Prostate gland (tissue), 2 donors: ENCODE measurements around the gene C6orf89. TPM values are rescaled to one million over a fixed set of nuclear protein-coding genes. Genes with fewer than 3 reads are reported as not detected.
"Not testable (repeated sequence)": the region's sequence is repeated elsewhere in the genome, so short reads cannot be mapped to it uniquely, and the experiment has no call there.

Experiments
- DNase-seq: peaks from one replicate; pipeline ENCODE4 v3.0.0-alpha.2; 2019; ENCODE audit warnings: low spot score
- H3K27ac ChIP-seq, 2 donors: fragments of 200-600 bp; sonication (generic); 2 replicates each; pipeline ENCODE4 v1.5.1; 2017 to 2019
- H3K27me3 ChIP-seq: fragments of 200-600 bp; sonication (generic); replicated peaks from 2 replicates; pipeline ENCODE4 v1.5.1; 2019; ENCODE audit not compliant: insufficient read depth
- H3K36me3 ChIP-seq, 2 donors: fragments of 200-600 bp; sonication (generic); 1 replicate in 1 of 2; 2 replicates in 1 of 2; pipeline versions ENCODE4 v1.5.1 to v1.8.1; 2017 to 2019
- H3K4me1 ChIP-seq: fragments of 200-600 bp; sonication (generic); replicated peaks from 2 replicates; pipeline ENCODE4 v1.5.1; 2019
- H3K4me3 ChIP-seq, 2 donors: fragments of 200-600 bp; sonication (generic); 2 replicates each; pipeline ENCODE4 v1.5.1; 2017 to 2019
- H3K9me3 ChIP-seq: fragments of 200-600 bp; sonication (generic); 2 replicates; pipeline ENCODE4 v1.5.1; 2017
- POLR2A ChIP-seq: fragments of 450-650 bp; IDR thresholded peaks from one replicate; pipeline ENCODE4 v1.6.1; 2016; ENCODE audit warnings: antibody characterized with exemption, mild to moderate bottlenecking
- POLR2AphosphoS5 ChIP-seq: sonication (generic); formaldehyde crosslinking; IDR thresholded peaks from one replicate; pipeline ENCODE4 v1.6.1; 2017; ENCODE audit warnings: antibody characterized with exemption
- WGBS: methylation state at CpG from one replicate; pipeline ENCODE4 v1.1.5; 2018; 5-methylcytosine and 5-hydroxymethylcytosine counted together
- intact Hi-C: fragments of 100-400 bp; cut with DNase I; formaldehyde crosslinking; loops from one replicate; pipeline ENCODE4 v1.14.2; 2022
- total RNA-seq, 2 donors: library from RNA; depleted of rRNA; stranded (reverse); fragments of >200 nt; gene quantifications; one replicate each; pipeline ENCODE4 v1.1.0, GENCODE V29; 2016
- TF ChIP-seq, protein P1 (sequence below), 4 experiments: fragments of 200-600 bp in 2 of 4; fragments of 450-650 bp in 2 of 4; sonication (generic) in 2 of 4; IDR thresholded peaks; 1 replicate in 3 of 4; 2 replicates in 1 of 4; pipeline ENCODE4 v1.5.1; 2016 to 2019; ENCODE audit warnings: antibody characterized with exemption in 4 of 4, mild to moderate bottlenecking in 2 of 4, moderate library complexity in 2 of 4

Gene C6orf89
- total RNA-seq, 2 donors from 2014 or later = 54.9 to 96.9 TPM

DNA sequence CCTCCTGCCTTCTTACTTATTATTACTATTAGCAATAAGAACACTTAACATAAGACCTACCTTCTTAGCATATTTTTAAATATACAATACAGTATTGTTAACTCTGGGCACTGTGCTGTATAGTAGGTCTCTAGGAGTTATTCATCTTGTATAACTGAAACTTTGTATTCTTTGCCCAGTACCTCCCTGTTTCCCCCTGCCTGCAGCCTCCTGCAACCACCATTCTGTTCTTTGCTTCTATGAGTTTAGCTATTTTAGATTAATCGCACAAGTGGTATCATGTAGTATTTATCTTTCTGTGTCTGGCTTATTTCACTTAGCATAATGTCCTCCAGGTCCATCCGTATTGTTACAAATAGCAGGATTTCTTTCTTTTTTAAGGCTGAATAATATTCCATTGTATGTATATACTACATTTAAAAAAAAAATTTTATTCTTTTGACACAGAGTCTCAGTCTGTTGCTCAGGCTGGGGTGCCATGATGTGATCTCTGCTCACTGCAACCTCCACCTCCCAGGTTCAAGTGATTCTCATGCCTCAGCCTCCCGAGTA is 4.4 kb downstream of the C6orf89 start:
- Histone ChIP-seq H3K27me3 (no peaks in the 10 kb centered on the region), H3K9me3 (no peaks in the 10 kb centered on the region), H3K36me3 (no peaks in the 10 kb centered on the region), H3K27ac (no peak overlapping the region), H3K4me3 (no peak overlapping the region), H3K4me1 (peaks cover 5% of the 10 kb centered on the region)
- intact Hi-C loops = no loop called here
- WGBS = 98% methylated on average over 3 of the region's 3 CpGs
- DNase-seq = no peak
- TF ChIP-seq POLR2AphosphoS5 = no peak

DNA sequence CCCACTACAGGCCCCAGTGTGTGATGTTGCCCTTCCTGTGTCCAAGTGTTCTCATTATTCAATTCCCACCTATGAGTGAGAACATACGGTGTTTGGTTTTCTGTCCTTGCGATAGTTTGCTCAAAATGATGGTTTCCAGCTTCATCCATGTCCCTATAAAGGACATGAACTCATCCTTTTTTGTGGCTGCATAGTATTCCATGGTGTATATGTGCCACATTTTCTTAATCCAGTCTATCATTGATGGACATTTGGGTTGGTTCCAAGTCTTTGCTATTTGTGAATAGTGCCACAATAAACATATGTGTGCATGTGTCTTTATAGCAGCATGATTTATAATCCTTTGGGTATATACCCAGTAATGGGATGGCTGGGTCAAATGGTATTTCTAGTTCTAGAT is 5.4 kb downstream of the C6orf89 start:
- H3K9me3 ChIP-seq, H3K4me1 ChIP-seq, intact Hi-C loops, H3K36me3 ChIP-seq, H3K27ac ChIP-seq, DNase-seq, H3K27me3 ChIP-seq, H3K4me3 ChIP-seq: not testable (repeated sequence)
- 100% methylated on average over 2 of the region's 2 CpGs for WGBS

DNA sequence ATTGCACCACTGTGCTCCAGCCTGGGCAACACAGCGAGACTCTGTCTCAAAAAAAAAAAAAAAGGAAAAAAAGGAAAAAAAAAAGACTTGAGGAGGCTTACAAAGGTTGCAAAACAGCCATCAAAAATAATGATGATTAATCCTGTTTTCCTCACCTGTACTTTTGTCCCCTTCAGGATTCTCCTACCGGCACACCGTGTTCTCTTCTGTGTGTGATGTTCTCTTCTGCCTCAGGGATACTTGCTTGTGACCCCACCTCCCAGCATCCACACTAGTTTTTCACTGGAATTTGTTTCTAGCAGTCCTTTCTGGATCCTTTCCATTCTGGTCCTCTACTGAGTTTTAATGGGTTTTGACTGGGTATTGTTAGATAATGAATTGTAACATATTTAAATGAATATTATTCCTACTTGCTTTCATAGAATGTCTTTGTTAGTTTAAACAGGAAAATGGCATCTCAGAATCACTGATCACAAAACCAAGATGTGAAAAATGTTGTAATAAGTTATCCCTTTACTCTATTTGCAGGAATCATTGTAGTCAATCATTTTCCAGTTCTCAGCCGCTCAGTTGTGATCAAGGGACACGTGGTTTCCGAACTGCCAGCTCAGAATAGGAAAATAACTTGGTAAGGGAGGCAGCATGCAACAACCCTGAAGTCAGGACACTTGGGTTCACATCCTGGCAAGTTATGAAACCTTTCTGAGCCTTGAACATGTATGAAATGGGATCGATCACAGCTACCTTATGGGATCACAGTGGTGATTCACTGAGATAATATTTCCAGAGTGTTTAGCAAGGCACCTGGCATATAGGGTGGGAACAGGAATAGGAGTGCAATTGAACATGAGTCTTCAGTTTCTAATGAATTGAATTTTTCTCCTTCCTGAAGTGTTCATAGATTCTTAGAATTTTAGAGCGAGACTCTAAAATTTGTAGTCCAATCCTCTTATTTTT is 8.5 kb downstream of the C6orf89 start:
- intact Hi-C loops = no loop called here
- H3K27ac ChIP-seq = no peak overlapping the region
- 93% methylated on average over 8 of the region's 8 CpGs for WGBS
- DNase-seq = no peak
- H3K36me3 ChIP-seq = no peaks in the 10 kb centered on the region
- no peaks in the 10 kb centered on the region for H3K9me3 ChIP-seq
- H3K4me1 ChIP-seq = no peaks in the 10 kb centered on the region
- H3K4me3 ChIP-seq = no peak overlapping the region
- no peak for TF ChIP-seq POLR2A
- TF ChIP-seq POLR2AphosphoS5 = no peak
- TF ChIP-seq, protein P1, sequence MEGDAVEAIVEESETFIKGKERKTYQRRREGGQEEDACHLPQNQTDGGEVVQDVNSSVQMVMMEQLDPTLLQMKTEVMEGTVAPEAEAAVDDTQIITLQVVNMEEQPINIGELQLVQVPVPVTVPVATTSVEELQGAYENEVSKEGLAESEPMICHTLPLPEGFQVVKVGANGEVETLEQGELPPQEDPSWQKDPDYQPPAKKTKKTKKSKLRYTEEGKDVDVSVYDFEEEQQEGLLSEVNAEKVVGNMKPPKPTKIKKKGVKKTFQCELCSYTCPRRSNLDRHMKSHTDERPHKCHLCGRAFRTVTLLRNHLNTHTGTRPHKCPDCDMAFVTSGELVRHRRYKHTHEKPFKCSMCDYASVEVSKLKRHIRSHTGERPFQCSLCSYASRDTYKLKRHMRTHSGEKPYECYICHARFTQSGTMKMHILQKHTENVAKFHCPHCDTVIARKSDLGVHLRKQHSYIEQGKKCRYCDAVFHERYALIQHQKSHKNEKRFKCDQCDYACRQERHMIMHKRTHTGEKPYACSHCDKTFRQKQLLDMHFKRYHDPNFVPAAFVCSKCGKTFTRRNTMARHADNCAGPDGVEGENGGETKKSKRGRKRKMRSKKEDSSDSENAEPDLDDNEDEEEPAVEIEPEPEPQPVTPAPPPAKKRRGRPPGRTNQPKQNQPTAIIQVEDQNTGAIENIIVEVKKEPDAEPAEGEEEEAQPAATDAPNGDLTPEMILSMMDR (IDR thresholded peaks at IDR 0.05) = no peak
- H3K27me3 ChIP-seq = no peaks in the 10 kb centered on the region

DNA sequence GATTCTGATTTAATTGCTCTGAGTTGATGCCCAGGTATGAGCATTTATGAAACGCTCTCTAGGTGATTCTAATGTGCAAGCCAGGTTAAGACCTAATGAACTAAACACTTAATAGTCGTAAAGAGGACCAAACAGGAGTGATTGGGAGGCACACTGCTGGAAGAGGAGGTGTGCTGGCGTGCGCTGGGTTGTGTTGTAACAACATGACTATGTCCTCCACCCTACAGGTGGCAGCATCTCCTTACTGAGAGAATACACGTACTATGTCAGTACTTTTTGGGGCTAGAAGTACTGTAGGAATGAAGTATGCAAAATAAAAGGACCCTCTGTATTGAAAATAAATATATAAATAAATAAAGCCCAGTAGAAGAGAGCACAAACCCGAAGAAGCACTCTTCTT is 11.9 kb downstream of the C6orf89 start:
- Histone ChIP-seq H3K27me3 (no peaks in the 10 kb centered on the region), H3K9me3 (no peaks in the 10 kb centered on the region), H3K4me1 (no peaks in the 10 kb centered on the region), H3K4me3 (no peak overlapping the region), H3K36me3 (peaks cover 3 to 5% of the 10 kb centered on the region in 2 donors), H3K27ac (no peak overlapping the region)
- TF ChIP-seq, protein P1 (IDR thresholded peaks at IDR 0.05) = peak in 2 of 4 experiments; percentile 25 to 31
- TF ChIP-seq POLR2AphosphoS5 = no peak
- no peak for TF ChIP-seq POLR2A
- intact Hi-C loops = no loop called here
- WGBS = 79% methylated on average over 6 of the region's 6 CpGs
- no peak for DNase-seq

DNA sequence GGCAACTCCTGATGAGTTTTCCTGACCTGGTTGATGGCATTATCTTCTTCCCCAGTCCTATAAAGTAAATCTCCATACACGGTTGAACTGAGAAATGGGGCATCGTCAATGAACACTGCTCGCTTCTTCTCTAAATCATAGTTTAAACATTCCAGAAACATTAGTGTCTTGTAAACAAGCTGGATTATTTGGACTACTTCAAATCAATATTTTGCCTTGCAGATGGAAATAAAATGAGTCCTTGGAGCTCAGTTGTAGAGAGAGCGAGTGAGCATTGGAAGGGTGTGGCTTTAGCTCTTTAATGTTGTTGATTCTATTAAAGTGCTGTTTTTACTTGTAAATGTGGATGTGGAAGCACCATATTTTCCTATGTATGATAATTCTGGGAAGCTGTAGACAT is 18.4 kb downstream of the C6orf89 start:
- no peaks in the 10 kb centered on the region for H3K27me3 ChIP-seq
- 84% methylated on average over 4 of the region's 4 CpGs for WGBS
- intact Hi-C loops = no loop called here
- DNase-seq = no peak
- H3K9me3 ChIP-seq = no peaks in the 10 kb centered on the region
- no peak overlapping the region for H3K4me3 ChIP-seq
- peaks cover 3 to 5% of the 10 kb centered on the region in 2 donors for H3K36me3 ChIP-seq
- TF ChIP-seq POLR2A (no peak), POLR2AphosphoS5 (no peak)
- TF ChIP-seq, protein P1 (IDR thresholded peaks at IDR 0.05) = no peak
- no peak overlapping the region for H3K27ac ChIP-seq
- peaks cover 3% of the 10 kb centered on the region for H3K4me1 ChIP-seq
